ENCODE measurements around the gene CYB5R3.
"Not testable (repeated sequence)": the region's sequence is repeated elsewhere in the genome, so short reads cannot be mapped to it uniquely, and the experiment has no call there.

Gene CYB5R3

DNA sequence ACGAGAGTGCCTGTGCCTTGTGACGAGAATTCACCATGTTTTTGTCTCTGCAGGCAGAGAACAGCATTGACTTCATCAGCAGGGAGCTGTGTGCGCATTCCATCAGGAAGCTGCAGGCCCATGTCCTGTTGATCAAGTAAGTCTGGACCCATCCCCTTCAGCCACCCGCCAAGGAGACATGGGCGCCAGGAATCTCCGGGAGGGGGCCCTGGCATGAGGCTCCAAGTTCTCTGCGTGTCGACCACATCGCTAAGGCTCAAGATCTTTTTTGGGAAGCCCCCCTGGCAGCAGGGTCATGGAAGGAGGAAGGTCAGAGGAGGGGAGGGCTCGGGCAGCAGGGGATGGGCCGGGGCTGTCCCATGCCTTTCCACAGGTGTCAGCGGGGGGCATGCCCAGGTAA is 78.1 kb downstream of the CYB5R3 start:
- DNase-seq: not testable (repeated sequence)

GRCh38 chr22:42570580-42570979 is 78.6 kb downstream of the CYB5R3 start:
- not testable (repeated sequence) for DNase-seq

DNA sequence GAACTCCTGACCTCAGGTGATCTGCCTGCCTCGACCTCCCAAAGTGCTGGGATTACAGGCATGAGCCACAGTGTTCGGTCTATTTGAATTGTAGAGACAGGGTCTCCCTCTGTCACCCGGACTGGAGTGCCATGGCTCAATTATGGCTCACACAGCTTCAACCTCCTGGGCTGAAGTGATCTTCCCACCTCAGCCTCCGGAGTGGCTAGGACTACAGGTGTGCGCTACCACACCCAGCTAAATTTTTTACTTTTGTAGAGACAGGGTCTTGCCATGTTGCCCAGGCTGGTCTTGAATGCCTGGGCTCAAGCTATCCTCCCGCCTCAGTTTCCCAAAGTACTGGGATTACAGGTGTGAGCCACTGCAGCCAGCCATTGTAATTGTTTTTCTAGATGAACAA is 81.2 kb downstream of the CYB5R3 start:
- DNase-seq: not testable (repeated sequence)

Data from right kidney (tissue), 1 donor.